IPS DF 6.9 (cell line): ENCODE results near the gene SRRM2.

Experiments used
- DNase-seq: peaks from one replicate; pipeline ENCODE4 v3.0.0-alpha.2; 2013; ENCODE audit warnings: low read depth, low spot score
- H3K27ac ChIP-seq: one replicate; pipeline ENCODE4 v1.5.1; 2013; ENCODE audit warnings: low read length, control low read depth
- H3K27me3 ChIP-seq: 2 replicates; pipeline ENCODE4 v1.6.1; 2013; ENCODE audit warnings: mild to moderate bottlenecking, low read length; ENCODE audit not compliant: control insufficient read depth, insufficient read depth
- H3K36me3 ChIP-seq: 2 replicates; pipeline ENCODE4 v1.6.1; 2013; ENCODE audit warnings: low read length; ENCODE audit not compliant: control insufficient read depth, insufficient read depth
- H3K4me1 ChIP-seq: 2 replicates; pipeline ENCODE4 v1.6.1; 2013; ENCODE audit warnings: low read length; ENCODE audit not compliant: control insufficient read depth, insufficient read depth
- H3K4me3 ChIP-seq: 2 replicates; pipeline ENCODE4 v1.5.1; 2013; ENCODE audit warnings: mild to moderate bottlenecking, low read length
- H3K9me3 ChIP-seq: 2 replicates; pipeline ENCODE4 v1.6.1; 2013; ENCODE audit warnings: low read length, inconsistent platforms; ENCODE audit not compliant: control insufficient read depth, insufficient read depth
- WGBS: extraction: QIAGEN DNeasy Blood & Tissue Kit; methylation state at CpG from one replicate; pipeline ENCODE4 v1.1.7; 2013; ENCODE audit warnings: mixed read lengths, missing lambda C conversion rate; ENCODE audit not compliant: insufficient read length, insufficient coverage; 5-methylcytosine and 5-hydroxymethylcytosine counted together

The SRRM2 gene

GRCh38 chr16:2806286-2806685 is 53.8 kb downstream of the SRRM2 start:
- Histone ChIP-seq H3K4me1 (no peaks in the 10 kb centered on the region), H3K27me3 (no peaks in the 10 kb centered on the region), H3K36me3 (no peaks in the 10 kb centered on the region), H3K4me3 (no peak overlapping the region), H3K9me3 (no peaks in the 10 kb centered on the region), H3K27ac (no peak overlapping the region)
- DNase-seq = no peak
- WGBS = no CpG with 5 or more reads among the region's 5 CpGs

GRCh38 chr16:2808181-2808580 is 55.7 kb downstream of the SRRM2 start:
- H3K27me3 ChIP-seq = no peaks in the 10 kb centered on the region
- no CpG with 5 or more reads among the region's 7 CpGs for WGBS
- no peak for DNase-seq

GRCh38 chr16:2809149-2809760 is 56.8 kb downstream of the SRRM2 start:
- Histone ChIP-seq H3K36me3 (no peaks in the 10 kb centered on the region), H3K4me3 (no peak overlapping the region), H3K4me1 (0 out of 2 replicates have a peak, but pooled peaks cover 2% of the 10 kb centered on the region), H3K27me3 (no peaks in the 10 kb centered on the region), H3K27ac (no peak overlapping the region), H3K9me3 (no peaks in the 10 kb centered on the region)
- no CpG with 5 or more reads among the region's 3 CpGs for WGBS
- DNase-seq = no peak

More at GRCh38 chr16:2808181-2808580, 55.7 kb downstream of the SRRM2 start:
- Histone ChIP-seq H3K27ac (no peak overlapping the region), H3K36me3 (no peaks in the 10 kb centered on the region), H3K9me3 (no peaks in the 10 kb centered on the region), H3K4me3 (no peak overlapping the region), H3K4me1 (0 out of 2 replicates have a peak, but pooled peaks cover 2% of the 10 kb centered on the region)

GRCh38 chr16:2810651-2811050 is 58.2 kb downstream of the SRRM2 start:
- H3K9me3 ChIP-seq = no peaks in the 10 kb centered on the region
- H3K27me3 ChIP-seq = no peaks in the 10 kb centered on the region
- no CpG with 5 or more reads among the region's 6 CpGs for WGBS
- DNase-seq = no peak
- no peak overlapping the region for H3K27ac ChIP-seq
- 0 out of 2 replicates have a peak, but pooled peaks cover 2% of the 10 kb centered on the region for H3K4me1 ChIP-seq
- H3K4me3 ChIP-seq = no peak overlapping the region
- no peaks in the 10 kb centered on the region for H3K36me3 ChIP-seq

- Histone ChIP-seq H3K4me3 (no peak overlapping the region), H3K27ac (no peak overlapping the region), H3K27me3 (no peaks in the 10 kb centered on the region), H3K4me1 (0 out of 2 replicates have a peak, but pooled peaks cover 2% of the 10 kb centered on the region), H3K9me3 (no peaks in the 10 kb centered on the region), H3K36me3 (no peaks in the 10 kb centered on the region)
- DNase-seq = no peak
- no CpG with 5 or more reads among the region's 15 CpGs for WGBS
Observed at GRCh38 chr16:2811703-2812471, 59.4 kb downstream of the SRRM2 start.

- H3K4me3 ChIP-seq = no peak overlapping the region
- no peaks in the 10 kb centered on the region for H3K9me3 ChIP-seq
- H3K27me3 ChIP-seq = no peaks in the 10 kb centered on the region
- no peak overlapping the region for H3K27ac ChIP-seq
- no peak for DNase-seq
- WGBS = no CpG with 5 or more reads among the region's 7 CpGs
- no peaks in the 10 kb centered on the region for H3K36me3 ChIP-seq
- 0 out of 2 replicates have a peak, but pooled peaks cover 2% of the 10 kb centered on the region for H3K4me1 ChIP-seq
Observed at GRCh38 chr16:2813771-2814221, 61.4 kb downstream of the SRRM2 start.

GRCh38 chr16:2814551-2815298 is 62.3 kb downstream of the SRRM2 start:
- H3K27ac ChIP-seq = no peak overlapping the region

GRCh38 chr16:2815299-2815771 is 62.9 kb downstream of the SRRM2 start:
- no CpG with 5 or more reads among the region's 10 CpGs for WGBS
- Histone ChIP-seq H3K4me3 (no peak overlapping the region), H3K4me1 (0 out of 2 replicates have a peak, but pooled peaks cover 2% of the 10 kb centered on the region), H3K27me3 (no peaks in the 10 kb centered on the region), H3K9me3 (no peaks in the 10 kb centered on the region), H3K27ac (no peak overlapping the region), H3K36me3 (no peaks in the 10 kb centered on the region)
- no peak for DNase-seq

More at GRCh38 chr16:2814551-2815298, 62.3 kb downstream of the SRRM2 start:
- no peak for DNase-seq
- H3K4me3 ChIP-seq = no peak overlapping the region
- H3K9me3 ChIP-seq = no peaks in the 10 kb centered on the region
- WGBS = no CpG with 5 or more reads among the region's 20 CpGs
- 0 out of 2 replicates have a peak, but pooled peaks cover 2% of the 10 kb centered on the region for H3K4me1 ChIP-seq
- no peaks in the 10 kb centered on the region for H3K36me3 ChIP-seq
- H3K27me3 ChIP-seq = no peaks in the 10 kb centered on the region

- no peak for DNase-seq
- Histone ChIP-seq H3K9me3 (no peaks in the 10 kb centered on the region), H3K4me1 (0 out of 2 replicates have a peak, but pooled peaks cover 2% of the 10 kb centered on the region), H3K36me3 (no peaks in the 10 kb centered on the region), H3K4me3 (no peak within 1 kb of the TSS; the same call in 1 of the 2 replicates), H3K27me3 (no peaks in the 10 kb centered on the region), H3K27ac (no peak within 1 kb of the TSS)
- no CpG with 5 or more reads among the region's 28 CpGs for WGBS
Observed at GRCh38 chr16:2816751-2817339, 64.4 kb downstream of the SRRM2 start, which contains the start of gene PRSS21. Gene PRSS21 (plus strand): TSS chr16:2817237. CDS start chr16:2817269, 32 bp downstream.
